Tibial artery (tissue), 4 donors: ENCODE data around the gene XRCC6.

Source experiments
- DNase-seq, 2 donors: peaks; one replicate each; pipeline ENCODE4 v3.0.0-alpha.2; 2019
- H3K27ac ChIP-seq, 2 donors: fragments of 200-600 bp; sonication (generic) in 1 of 2; 1 replicate in 1 of 2; 2 replicates in 1 of 2; pipeline ENCODE4 v1.5.1; 2018 to 2019; ENCODE audit warnings: mild to moderate bottlenecking in 1 of 2
- H3K27me3 ChIP-seq, 2 donors: fragments of 200-600 bp; sonication (generic) in 1 of 2; one replicate each; pipeline versions ENCODE4 v1.5.1 to v1.6.0; 2016 to 2019
- H3K36me3 ChIP-seq, 3 donors: fragments of 200-600 bp; sonication (generic) in 2 of 3; one replicate each; pipeline ENCODE4 v1.5.1; 2016 to 2019; ENCODE audit warnings: mild to moderate bottlenecking in 2 of 3
- H3K4me1 ChIP-seq, 4 donors: fragments of 200-600 bp; sonication (generic) in 2 of 4; 1 replicate in 3 of 4; 2 replicates in 1 of 4; pipeline ENCODE4 v1.5.1; 2016 to 2019
- H3K4me3 ChIP-seq, 2 donors: fragments of 200-600 bp; sonication (generic) in 1 of 2; 1 replicate in 1 of 2; 2 replicates in 1 of 2; pipeline ENCODE4 v1.5.1; 2018 to 2019; ENCODE audit warnings: mild to moderate bottlenecking in 2 of 2
- H3K9me3 ChIP-seq, 3 donors: fragments of 200-600 bp; sonication (generic) in 1 of 3; one replicate each; pipeline ENCODE4 v1.5.1; 2016 to 2019
- CTCF ChIP-seq, 2 experiments: fragments of 200-600 bp in 1 of 2; fragments of 450-650 bp in 1 of 2; IDR thresholded peaks; one replicate each; pipeline ENCODE4 v1.5.1; 2017 to 2019; ENCODE audit warnings: antibody characterized with exemption in 2 of 2, mild to moderate bottlenecking in 1 of 2, moderate library complexity in 1 of 2
- intact Hi-C: fragments of 100-400 bp; cut with DNase I; formaldehyde crosslinking; loops from one replicate; pipeline ENCODE4 v1.15.0; 2023; ENCODE audit warnings: low total_unique reads

XRCC6 gene

GRCh38 chr22:41699264-41700107, 78.4 kb downstream of the XRCC6 start, which contains the start of gene MEI1:
Gene MEI1 (plus strand): TSS chr22:41699503. CDS start chr22:41699539, 36 bp downstream.
- no peak within 1 kb of the TSS for H3K27ac ChIP-seq
- H3K4me3 ChIP-seq = peak within 1 kb of the TSS in 1 of 2 donors; percentile 18
- no peaks in the 10 kb centered on the region for H3K9me3 ChIP-seq
- peaks cover 0 to 18% (median 13%) of the 10 kb centered on the region in 4 donors for H3K4me1 ChIP-seq
- DNase-seq = peak; percentile 64 to 86
- TF ChIP-seq CTCF (IDR thresholded peaks at IDR 0.05) = no peak
- intact Hi-C loops = no loop called here
- peaks cover 0 to 10% of the 10 kb centered on the region in 2 donors for H3K27me3 ChIP-seq
- H3K36me3 ChIP-seq = peaks cover 0 to 2% (median 0%) of the 10 kb centered on the region in 3 donors

GRCh38 chr22:41700108-41700364, 78.9 kb downstream of the XRCC6 start:
- no peak overlapping the region for H3K4me3 ChIP-seq
- no peak for TF ChIP-seq CTCF (IDR thresholded peaks at IDR 0.05)
- intact Hi-C loops = no loop called here

GRCh38 chr22:41702763-41703162, 81.7 kb downstream of the XRCC6 start:
- TF ChIP-seq CTCF (IDR thresholded peaks at IDR 0.05) = no peak
- intact Hi-C loops = no loop called here
- no peak overlapping the region for H3K4me3 ChIP-seq

More at GRCh38 chr22:41700108-41700364, 78.9 kb downstream of the XRCC6 start:
- Histone ChIP-seq H3K9me3 (no peaks in the 10 kb centered on the region), H3K27me3 (peaks cover 0 to 10% of the 10 kb centered on the region in 2 donors), H3K27ac (no peak overlapping the region), H3K36me3 (no peaks in the 10 kb centered on the region), H3K4me1 (peaks cover 0 to 18% (median 13%) of the 10 kb centered on the region in 4 donors)
- DNase-seq = no peak

GRCh38 chr22:41709341-41709740, 88.2 kb downstream of the XRCC6 start:
- Histone ChIP-seq H3K27ac (no peak overlapping the region), H3K4me1 (no peaks in the 10 kb centered on the region), H3K36me3 (no peaks in the 10 kb centered on the region), H3K27me3 (no peaks in the 10 kb centered on the region), H3K9me3 (no peaks in the 10 kb centered on the region), H3K4me3 (no peak overlapping the region)
- DNase-seq = no peak
- intact Hi-C loops = no loop called here
- TF ChIP-seq CTCF (IDR thresholded peaks at IDR 0.05) = no peak

More at GRCh38 chr22:41702763-41703162, 81.7 kb downstream of the XRCC6 start:
- no peak for DNase-seq
- Histone ChIP-seq H3K4me1 (peaks cover 0 to 8% (median 6%) of the 10 kb centered on the region in 4 donors), H3K36me3 (no peaks in the 10 kb centered on the region), H3K27ac (no peak overlapping the region), H3K9me3 (no peaks in the 10 kb centered on the region), H3K27me3 (peaks cover 0 to 10% of the 10 kb centered on the region in 2 donors)

- H3K27me3 ChIP-seq = no peaks in the 10 kb centered on the region
These were observed 91.9 kb downstream of the XRCC6 start for GRCh38 chr22:41713004-41713403.

More at GRCh38 chr22:41713004-41713403, 91.9 kb downstream of the XRCC6 start:
- Histone ChIP-seq H3K9me3 (no peaks in the 10 kb centered on the region), H3K27ac (no peak overlapping the region), H3K4me1 (no peaks in the 10 kb centered on the region), H3K4me3 (no peak overlapping the region), H3K36me3 (no peaks in the 10 kb centered on the region)
- intact Hi-C loops = no loop called here
- no peak for TF ChIP-seq CTCF (IDR thresholded peaks at IDR 0.05)
- no peak for DNase-seq
